Activated T-cell treated with anti-CD3 and anti-CD28 coated beads for 1 hour (primary cell): ENCODE data around the gene AMBN.
"Not testable (repeated sequence)": the region's sequence is repeated elsewhere in the genome, so short reads cannot be mapped to it uniquely, and the experiment has no call there.

ENCODE experiments used
- DNase-seq: peaks from one replicate; pipeline ENCODE4 v3.0.0-alpha.2; 2020; ENCODE audit warnings: low read depth

Gene AMBN

DNA sequence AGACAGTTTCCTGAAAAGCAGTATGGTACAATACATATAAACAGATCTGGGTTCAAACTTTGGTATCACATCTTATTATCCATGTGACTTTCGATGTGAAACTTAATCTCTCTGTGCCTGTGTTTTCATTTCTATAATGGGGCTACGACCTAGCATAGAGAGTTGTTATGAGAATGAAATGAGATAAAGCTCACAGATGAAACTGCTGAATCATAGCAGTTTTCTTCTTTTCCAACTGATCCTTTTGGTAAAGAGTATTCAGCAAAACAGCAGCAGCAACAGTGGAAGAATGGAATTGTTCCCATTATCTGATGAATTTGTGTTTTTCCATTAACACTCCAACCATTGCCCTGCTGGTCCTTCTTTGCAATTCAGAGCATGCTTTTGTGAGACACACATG lies 16.3 kb downstream of the AMBN start:
- DNase-seq, result no peak

DNA sequence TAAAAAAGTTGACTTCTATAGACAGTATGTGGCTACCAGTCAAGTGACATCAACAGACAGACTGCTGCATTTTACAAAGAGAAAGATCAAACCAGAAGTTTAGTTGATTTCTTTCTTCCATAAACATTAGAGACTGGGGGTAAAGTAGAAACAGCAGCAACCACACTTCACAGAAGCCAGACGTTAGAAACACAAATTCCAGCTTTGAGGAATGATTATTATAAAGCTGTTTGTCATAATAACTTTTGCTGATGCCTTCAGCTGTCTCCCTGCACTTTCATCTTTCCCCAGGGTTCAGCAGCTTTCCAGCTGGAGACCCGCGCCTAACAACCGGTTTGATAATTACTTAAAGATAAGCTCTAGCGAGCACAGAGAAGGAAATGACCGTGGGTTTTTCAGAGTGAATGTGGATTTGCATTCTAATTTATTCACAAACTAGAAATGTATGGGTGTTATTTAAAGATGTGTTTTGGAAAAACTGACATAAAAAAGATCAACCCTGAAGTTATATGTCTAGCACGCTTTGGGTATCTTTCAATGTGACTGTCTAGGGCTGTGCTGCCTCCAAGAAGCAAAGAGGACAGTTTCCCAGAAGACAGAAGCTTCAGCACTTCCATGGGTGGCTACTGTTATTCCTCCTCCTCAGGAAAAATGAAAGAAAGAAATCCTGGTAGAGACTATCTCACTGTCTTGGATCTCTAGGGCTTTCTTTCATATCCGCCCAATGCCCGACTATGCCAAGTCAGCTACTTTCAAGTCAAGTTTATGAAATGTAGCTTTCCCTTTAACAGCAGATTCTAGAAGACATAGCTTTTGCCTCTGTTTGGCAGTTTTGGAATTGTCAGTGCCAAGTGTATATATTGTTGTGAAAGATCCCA lies 21.5 kb downstream of the AMBN start:
- no peak for DNase-seq

DNA sequence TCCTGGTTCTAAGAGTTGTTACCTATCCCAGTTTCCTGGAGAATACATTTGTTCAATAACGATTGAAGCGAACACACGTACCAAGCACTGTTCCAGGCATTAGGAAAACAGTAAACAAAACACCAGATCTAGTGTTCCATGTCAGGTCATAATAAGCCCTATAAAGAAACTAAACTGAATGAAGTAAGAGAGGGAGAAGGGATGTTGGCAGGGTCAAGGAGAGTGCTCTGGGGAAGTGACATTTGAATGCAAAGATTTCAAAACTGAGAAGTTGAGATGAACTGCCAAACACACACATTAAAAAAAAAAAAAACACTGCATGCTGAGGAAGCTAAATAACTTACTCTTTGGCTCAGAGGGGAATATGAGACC lies 22.1 kb downstream of the AMBN start:
- no peak for DNase-seq

DNA sequence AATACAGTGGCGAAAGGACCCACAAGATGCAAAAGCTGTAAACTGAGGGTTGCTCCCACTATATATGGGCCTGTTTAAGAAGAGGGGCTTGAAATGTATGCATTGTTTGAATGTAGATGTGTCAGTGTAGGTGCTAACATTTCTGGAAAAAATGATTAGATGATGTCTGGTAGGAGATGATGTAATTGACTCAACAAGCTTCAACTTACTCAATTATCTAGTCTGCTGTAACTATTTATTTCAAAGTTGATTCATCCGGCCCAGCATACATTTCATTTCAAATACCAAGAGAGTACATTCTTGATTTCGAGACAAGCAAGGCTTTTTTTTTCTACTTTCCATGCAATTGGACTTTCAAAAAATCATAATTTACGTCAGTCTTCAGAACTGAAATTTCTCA lies 27.2 kb downstream of the AMBN start:
- DNase-seq, result no peak

DNA sequence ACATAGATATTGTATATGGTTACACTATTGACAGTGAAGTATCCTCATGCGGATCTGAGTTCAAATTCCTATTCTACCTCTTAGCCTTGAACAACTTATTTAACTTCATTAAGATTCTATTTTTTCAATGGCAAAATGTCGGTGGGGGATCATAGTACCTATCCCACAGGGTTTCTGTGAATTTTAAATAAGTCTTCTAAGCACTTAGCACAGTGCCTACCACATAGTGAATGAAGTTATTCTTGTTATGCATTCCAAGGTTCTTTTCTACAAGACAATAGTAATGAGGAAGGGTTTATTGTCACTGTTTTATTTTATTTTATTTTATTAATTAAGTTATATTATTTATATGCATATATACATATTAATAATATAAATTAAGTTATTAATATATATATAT lies 27.7 kb downstream of the AMBN start:
- DNase-seq, result no peak

DNA sequence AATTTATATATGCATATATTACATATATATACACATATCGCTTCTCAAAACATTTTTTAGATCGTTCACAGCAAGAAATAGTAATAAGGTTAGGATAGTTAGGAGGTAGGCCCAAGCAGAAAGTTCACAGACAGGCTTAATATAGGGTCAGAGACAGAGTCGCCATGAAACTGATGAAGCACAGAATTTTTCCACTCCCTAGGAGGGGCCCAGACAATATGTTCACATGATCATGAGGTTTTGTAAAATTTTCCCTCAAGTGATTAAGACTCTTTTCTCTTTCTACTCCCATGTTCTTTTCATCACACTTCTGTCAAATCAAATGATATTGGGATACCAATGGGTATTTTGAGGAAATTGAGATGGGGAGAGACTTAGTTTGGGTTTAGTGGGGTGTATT lies 31.3 kb downstream of the AMBN start:
- no peak for DNase-seq

DNA sequence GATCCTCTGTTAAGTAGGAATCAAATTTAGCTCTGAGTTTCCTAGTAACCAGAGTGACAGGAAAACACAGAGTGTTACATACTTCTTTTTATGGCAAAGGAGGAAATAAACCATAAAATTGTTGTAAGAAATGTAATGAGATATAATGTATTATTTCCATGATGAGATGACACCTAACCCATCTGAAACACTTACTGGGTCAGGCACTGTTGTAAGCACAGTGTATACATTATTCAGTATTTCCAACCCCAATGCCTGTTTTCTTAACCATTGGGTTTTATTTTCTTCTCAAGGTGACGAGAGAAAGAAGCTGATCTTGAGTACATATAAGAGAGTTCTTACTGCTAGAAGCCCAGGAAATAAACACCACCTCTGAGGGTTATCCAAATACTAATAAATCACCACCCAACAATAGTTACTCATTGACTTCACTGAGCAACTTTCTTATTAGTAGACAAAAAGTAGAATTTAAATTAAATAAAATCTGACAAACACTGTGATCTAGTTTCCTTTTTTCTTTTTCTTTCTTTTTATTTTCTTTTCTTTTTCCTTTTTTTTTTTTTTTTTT lies 32.3 kb downstream of the AMBN start:
- DNase-seq, result no peak

DNA sequence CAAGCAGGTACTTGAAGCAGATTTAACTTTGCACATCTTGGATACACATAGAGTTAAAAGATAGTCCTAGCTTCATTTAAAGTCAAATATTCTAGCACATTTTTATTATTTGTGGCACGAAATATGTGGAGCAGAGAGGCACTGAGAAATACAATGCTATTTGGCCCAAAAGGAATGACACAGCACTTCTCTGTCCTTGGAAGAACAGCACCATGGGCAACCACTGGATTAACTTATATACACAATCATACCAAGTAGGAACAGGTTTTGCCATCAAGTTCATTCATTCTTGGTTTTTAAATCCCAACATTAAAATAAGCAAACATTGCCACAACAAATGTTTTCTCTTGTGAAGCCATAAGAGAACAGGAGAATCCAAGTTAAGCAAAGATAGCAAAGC lies 35.6 kb downstream of the AMBN start:
- no peak for DNase-seq

DNA sequence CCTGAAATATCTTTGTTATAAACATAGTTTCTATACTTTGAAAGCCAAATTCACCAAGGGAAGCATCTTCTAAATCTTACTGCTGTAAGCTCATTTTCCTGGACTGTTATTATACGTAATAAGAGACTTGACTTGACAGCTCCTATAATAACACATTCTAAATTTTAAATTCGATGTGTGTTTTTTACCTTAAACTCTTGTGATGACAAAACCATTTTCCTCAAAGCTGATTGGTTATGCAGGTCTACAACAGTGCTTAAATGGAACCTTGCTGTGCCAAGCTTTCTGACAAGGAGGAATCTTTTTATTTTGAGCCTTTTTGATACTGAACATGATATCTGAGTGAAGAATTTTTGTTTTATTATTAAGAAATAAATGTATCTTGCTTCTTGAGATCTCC lies 36.4 kb downstream of the AMBN start, which contains the start of gene ENAM:
TSS of gene ENAM (plus strand) at position 301 of the 400 bp plus-strand sequence. CDS start 757 bp downstream, outside the sequence.
- no peak for DNase-seq

DNA sequence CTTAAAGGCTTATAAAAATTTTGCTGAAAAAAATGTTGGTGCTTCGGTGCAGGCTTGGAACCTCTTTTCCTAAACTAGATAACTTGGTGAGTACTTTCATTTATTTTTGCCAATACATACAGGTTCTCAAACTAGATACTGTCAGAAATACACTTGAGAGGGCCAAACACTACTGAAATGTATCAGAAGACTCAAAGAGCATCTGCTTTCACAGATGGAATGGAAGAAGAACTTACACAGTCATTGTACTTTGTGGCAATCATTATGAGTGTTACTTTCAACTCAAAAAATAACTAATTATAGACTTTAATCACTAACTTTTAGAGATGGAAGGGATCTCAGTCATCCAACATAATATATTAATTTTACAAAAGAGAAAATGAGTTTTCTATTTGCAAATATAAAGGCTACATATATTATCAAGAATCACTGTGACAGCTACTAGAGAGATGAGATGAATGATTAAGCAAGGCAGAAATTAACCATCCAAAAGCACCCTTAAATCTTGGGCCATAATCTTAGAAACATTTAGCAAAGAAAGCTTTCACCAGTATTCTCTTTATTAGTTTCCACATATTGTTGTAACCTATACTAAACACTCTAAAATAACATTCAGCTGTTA lies 37.5 kb downstream of the AMBN start:
- DNase-seq, result no peak

DNA sequence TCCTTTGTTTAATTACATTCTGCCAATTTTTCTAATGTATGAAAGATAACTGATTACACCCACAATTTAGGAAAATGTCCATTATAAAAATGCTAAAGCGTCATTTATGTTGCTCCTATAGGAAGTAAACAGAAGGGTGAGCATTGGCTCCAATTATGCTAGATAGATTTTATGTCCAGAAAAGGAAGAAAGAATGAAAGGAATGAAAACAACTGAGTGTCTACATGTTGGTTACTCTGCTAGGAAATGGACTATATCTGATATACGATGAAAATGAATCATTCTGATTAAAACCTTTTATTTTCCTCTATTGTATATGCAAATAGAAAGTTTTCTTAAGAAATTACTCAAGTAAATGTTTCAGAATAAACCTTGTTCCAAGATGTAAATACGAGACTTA lies 38.1 kb downstream of the AMBN start:
- DNase-seq, result no peak

DNA sequence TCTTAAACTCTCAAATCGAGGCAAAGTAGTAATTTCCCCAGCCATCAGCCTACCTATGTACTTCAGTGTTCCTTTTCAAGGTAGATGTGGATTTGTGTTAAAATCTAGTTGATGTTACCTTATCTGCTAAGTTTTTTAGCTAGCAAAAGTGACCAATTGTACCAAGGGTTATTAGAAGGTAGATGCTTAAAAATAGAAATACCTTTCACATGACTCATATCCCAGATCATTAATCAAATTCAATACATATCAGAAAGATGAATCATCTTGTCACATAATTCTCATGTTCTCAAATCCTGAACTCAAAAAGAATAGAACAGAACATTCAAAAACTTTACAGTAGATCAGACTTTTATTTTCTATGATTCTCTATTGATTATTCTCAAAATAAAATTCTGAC lies 40.0 kb downstream of the AMBN start:
- no peak for DNase-seq

DNA sequence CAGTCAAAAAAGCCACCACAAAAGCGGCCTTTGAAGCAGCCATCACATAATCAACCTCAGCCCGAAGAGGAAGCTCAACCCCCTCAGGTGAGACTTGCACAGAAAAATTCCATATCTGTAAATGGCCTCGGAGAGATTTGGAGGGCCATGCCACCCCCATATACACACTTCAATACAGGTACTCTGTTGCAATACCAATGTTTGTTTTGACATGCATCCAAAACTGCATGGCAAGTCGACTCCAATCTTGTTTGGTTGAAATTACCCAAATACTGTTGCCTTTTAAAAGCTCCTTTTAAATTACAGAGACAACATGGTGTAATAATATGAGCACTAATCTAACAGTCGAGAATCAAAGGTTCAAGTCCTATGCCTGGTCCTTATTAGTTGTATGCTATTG lies 42.4 kb downstream of the AMBN start:
- no peak for DNase-seq

DNA sequence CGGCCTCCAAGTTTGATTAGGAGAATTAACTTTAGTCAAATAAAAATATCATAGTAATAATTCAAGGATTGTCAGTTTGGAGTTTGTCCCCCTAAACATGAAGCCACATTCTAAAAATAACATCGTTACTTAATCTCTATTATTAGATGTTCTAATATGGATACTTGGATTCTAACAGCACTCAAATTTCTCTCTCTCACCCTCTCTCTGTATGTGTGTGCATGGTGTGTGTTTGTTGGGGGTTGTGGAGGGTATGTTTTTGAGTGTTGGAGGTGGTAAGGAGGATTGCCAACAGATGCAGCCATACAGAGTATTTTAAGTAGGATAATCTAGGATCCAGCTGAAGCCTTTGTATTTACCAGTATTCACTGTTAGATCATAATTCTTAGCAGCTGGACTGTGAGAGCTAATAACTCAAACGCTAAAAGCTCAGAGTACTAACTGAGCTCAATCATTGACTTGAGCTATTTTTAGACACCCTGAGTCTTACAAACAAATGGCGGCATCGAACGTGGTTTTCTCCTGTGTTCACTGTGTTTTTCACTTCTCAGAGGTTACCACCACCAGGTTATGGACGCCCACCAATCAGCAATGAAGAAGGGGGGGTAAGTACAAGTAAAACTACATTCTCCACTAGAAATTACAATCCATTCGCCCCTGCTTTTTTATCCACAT lies 45.3 kb downstream of the AMBN start:
- no peak for DNase-seq

DNA sequence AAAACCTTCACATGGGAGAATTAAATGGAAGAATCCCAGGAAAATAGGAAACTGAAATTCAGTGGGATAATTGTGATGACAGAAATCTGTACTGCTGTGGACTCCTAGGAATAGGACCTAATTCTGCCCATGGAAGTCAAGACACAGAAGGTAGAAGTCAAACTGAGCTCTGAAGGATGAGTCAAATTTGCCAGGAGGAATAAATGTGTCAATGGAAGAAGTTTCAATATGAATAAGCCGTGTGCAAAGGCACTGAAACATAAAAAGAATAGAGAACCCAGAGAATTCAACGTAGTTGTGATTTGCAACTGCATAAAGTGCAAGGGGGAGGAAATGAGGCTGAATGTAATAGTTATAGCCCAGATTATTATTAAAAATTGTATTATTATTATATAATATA lies 48.1 kb downstream of the AMBN start:
- DNase-seq, result no peak

DNA sequence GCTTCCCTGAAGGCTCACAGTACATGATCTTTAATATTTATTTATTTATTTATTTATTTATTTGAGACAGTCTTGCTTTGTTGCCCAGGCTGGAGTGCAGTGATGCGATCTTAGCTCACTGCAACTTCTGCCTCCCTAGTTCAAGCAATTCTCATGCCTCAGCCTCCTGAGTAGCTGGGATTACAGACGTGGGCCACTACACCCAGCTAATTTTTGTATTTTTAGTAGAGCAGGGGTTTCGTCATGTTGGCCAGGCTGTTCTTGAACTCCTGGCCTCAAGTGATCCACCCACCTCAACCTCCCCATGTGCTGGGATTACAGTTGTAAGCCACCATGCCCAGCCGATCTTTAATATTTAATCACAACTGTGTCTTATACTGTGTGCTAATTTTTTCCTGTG lies 58.7 kb downstream of the AMBN start:
- DNase-seq, result not testable (repeated sequence)

DNA sequence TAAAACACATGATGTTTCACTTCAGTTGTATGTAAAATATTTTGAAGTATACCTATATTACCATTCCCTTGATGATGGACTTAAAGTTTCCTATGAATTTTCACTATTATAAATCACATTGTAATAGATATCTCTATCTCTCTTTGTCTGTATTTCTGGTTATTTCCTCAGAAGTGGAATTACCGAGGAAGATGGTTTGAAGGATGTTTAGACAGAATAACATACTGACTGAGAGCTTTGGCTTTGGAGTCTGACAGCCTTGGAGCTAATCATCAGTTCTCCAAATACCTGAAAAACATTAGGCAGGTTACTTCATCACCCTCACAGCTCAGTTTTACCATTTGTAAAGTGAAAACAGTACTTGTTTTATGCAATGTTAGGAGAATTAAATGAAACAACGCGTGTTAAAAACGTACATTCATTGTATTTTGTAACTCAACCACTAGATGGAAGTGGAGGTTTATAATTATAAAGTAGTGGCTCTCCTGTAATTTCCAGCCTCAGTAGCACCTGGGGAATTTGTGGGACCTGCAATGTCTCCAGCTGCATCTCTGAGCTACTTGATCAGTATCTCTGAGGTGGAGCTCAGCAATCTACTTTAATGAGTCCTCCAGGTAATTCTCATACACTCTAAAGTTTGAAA lies 59.9 kb downstream of the AMBN start:
- DNase-seq, result no peak

DNA sequence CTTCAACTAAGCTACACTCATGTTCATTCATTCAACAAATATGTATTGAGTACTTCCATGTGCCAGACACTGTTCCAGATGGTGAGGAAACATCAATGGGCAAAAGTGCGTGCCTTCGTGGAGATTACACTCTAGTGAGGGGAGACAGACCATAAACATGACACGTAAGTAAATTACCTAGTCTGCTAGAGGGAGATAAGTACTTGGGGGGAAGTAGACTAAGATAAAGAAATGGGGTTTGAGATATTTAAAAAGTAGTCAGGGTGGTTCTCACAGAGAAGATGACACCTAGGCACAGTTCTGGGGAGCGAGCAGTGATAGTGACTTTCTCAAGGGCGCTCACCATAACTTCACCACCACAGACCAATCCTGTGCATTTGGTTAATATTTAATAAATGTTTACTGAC lies 62.6 kb downstream of the AMBN start:
- DNase-seq, result no peak
